Stomach (tissue), 9 donors: ENCODE measurements around the gene HNRNPF. TPM values are rescaled to one million over a fixed set of nuclear protein-coding genes. Genes with fewer than 3 reads are reported as not detected.
A peak's percentile ranks its signal among the peaks of the same experiment; 100 is the strongest.

Experiments used
- DNase-seq, 2 donors: peaks; one replicate each; pipeline versions ENCODE4 v3.0.0 to v3.0.0-alpha.2; 2013 to 2019
- H3K27ac ChIP-seq, 5 donors: fragments of 200-600 bp in 4 of 5; sonication (generic) in 4 of 5; one replicate each; pipeline ENCODE4 v1.5.1; 2013 to 2019; ENCODE audit warnings: mild to moderate bottlenecking in 1 of 5, moderate library complexity in 1 of 5
- H3K27me3 ChIP-seq, 3 donors: fragments of 200-600 bp; sonication (generic); one replicate each; pipeline ENCODE4 v1.5.1; 2017 to 2019; ENCODE audit warnings: mixed run types in 1 of 3
- H3K36me3 ChIP-seq, 4 donors: fragments of 200-600 bp; sonication (generic); 1 replicate in 3 of 4; 2 replicates in 1 of 4; pipeline ENCODE4 v1.5.1; 2016 to 2019
- H3K4me1 ChIP-seq, 4 donors: fragments of 200-600 bp; sonication (generic); one replicate each; pipeline ENCODE4 v1.5.1; 2016 to 2019
- H3K4me3 ChIP-seq, 4 donors: fragments of 200-600 bp; sonication (generic) in 3 of 4; one replicate each; pipeline ENCODE4 v1.5.1; 2016 to 2019; ENCODE audit warnings: mild to moderate bottlenecking in 1 of 4
- H3K9me3 ChIP-seq, 4 donors: fragments of 200-600 bp; sonication (generic); one replicate each; pipeline ENCODE4 v1.5.1; 2016 to 2019
- EP300 ChIP-seq: sonication (generic); formaldehyde crosslinking; IDR thresholded peaks from one replicate; pipeline ENCODE4 v1.6.1; 2017; ENCODE audit warnings: antibody characterized with exemption
- POLR2A ChIP-seq, 4 donors: fragments of 450-650 bp; IDR thresholded peaks; one replicate each; pipeline ENCODE4 v1.6.1; 2016; ENCODE audit warnings: antibody characterized with exemption in 4 of 4, control low read depth in 2 of 4, mild to moderate bottlenecking in 1 of 4, moderate library complexity in 1 of 4
- POLR2AphosphoS5 ChIP-seq, 3 donors: sonication (generic); formaldehyde crosslinking; IDR thresholded peaks; one replicate each; pipeline ENCODE4 v1.6.1; 2016; ENCODE audit warnings: antibody characterized with exemption in 3 of 3
- WGBS, 5 donors: extraction: QIAGEN DNeasy Blood & Tissue Kit in 3 of 5; methylation state at CpG; one replicate each; pipeline versions ENCODE4 v1.1.5 to v1.1.7; 2013 to 2018; 5-methylcytosine and 5-hydroxymethylcytosine counted together
- intact Hi-C: fragments of 100-400 bp; cut with DNase I; formaldehyde crosslinking; loops from one replicate; pipeline ENCODE4 v1.15.1; 2023; ENCODE audit warnings: low total_unique reads
- polyA plus RNA-seq, 3 donors: library from polyadenylated mRNA; stranded (reverse); fragments of 200-250 nt; gene quantifications; one replicate each; pipeline ENCODE4 v1.2.3, GENCODE V29; 2013
- total RNA-seq, 5 donors: library from RNA; depleted of rRNA; stranded (reverse); fragments of >200 nt; gene quantifications; one replicate each; pipeline versions ENCODE4 v1.1.0 to v1.2.3, GENCODE V29; 2014 to 2016
- TF ChIP-seq, protein P1 (sequence below), 7 experiments: fragments of 450-650 bp in 4 of 7; fragments of 200-600 bp in 3 of 7; sonication (generic) in 3 of 7; IDR thresholded peaks; one replicate each; pipeline ENCODE4 v1.5.1; 2016 to 2019; ENCODE audit warnings: antibody characterized with exemption in 7 of 7, control low read depth in 2 of 7, mild to moderate bottlenecking in 1 of 7
- donor health status: healthy with polysubstance abuse.
- donor health status: Bipolar disorder and iron deficiency.
- donor health status: healthy.

HNRNPF gene
- total and polyA plus RNA-seq, 8 donors, result 36.2 to 169 (median 87.3) TPM

DNA sequence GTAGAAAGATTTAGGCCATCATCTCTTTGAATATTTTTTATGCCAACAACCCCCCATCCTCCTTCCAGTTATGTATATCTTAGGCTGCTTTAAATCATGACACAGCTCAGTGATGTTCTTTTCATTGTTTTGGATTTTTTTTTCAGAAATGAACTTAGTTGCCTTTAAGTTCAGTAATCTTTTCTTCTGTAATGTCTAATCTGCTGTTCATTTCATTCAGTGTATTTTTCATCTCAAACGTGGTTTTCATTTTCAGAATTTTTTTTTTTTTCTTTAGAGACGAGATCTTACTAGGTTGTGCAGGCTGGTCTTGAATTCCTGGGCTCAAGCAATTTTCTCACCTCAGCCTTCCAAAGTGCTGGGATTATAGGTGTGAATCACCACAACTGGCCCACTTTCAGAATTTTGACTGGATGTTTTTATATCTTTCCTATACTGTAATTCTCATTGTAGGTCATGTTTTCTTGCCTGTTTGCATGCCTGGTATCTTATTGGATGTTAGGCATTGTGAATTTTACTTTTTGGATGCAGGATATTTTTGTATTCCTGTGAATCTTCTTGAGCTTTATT lies 36.0 kb upstream of the HNRNPF start:
- H3K27me3 ChIP-seq, result no peaks in the 10 kb centered on the region
- no peaks in the 10 kb centered on the region for H3K9me3 ChIP-seq
- H3K27ac ChIP-seq, result no peak overlapping the region
- H3K4me1 ChIP-seq, result no peaks in the 10 kb centered on the region
- no peak for DNase-seq
- no peak overlapping the region for H3K4me3 ChIP-seq
- WGBS, 5 donors, result 76 to 96% (median 89%) methylated on average over 2 of the region's 2 CpGs
- peaks cover 0 to 3% (median 0%) of the 10 kb centered on the region in 4 donors for H3K36me3 ChIP-seq
- TF ChIP-seq POLR2A (IDR thresholded peaks at IDR 0.05), result no peak
- TF ChIP-seq, protein P1, sequence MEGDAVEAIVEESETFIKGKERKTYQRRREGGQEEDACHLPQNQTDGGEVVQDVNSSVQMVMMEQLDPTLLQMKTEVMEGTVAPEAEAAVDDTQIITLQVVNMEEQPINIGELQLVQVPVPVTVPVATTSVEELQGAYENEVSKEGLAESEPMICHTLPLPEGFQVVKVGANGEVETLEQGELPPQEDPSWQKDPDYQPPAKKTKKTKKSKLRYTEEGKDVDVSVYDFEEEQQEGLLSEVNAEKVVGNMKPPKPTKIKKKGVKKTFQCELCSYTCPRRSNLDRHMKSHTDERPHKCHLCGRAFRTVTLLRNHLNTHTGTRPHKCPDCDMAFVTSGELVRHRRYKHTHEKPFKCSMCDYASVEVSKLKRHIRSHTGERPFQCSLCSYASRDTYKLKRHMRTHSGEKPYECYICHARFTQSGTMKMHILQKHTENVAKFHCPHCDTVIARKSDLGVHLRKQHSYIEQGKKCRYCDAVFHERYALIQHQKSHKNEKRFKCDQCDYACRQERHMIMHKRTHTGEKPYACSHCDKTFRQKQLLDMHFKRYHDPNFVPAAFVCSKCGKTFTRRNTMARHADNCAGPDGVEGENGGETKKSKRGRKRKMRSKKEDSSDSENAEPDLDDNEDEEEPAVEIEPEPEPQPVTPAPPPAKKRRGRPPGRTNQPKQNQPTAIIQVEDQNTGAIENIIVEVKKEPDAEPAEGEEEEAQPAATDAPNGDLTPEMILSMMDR (IDR thresholded peaks at IDR 0.05), result no peak
- no peak for TF ChIP-seq POLR2AphosphoS5 (IDR thresholded peaks at IDR 0.05)
- TF ChIP-seq EP300, result no peak
- intact Hi-C loops, result no loop called here

DNA sequence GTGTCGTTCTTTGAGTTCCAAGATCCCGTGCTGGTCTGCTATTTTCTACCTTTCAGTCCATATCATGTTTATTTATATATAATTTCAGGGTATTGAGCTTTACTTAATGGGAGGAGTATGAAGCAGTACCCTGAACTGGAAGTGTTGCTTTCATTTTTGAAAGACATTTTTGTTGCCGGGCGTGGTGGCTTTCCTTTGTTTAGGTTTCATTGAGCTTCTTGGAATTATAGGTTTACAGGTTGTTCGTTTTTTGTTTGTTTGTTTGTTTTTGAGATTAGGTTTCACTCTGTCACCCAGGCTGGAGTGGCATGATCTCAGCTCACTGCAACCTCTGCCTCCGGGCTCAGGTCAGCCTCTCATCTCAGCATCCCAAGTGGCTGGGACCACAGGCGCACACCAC lies 35.3 kb upstream of the HNRNPF start:
- Histone ChIP-seq H3K27me3 (no peaks in the 10 kb centered on the region), H3K27ac (no peak overlapping the region), H3K4me1 (no peaks in the 10 kb centered on the region), H3K9me3 (no peaks in the 10 kb centered on the region), H3K36me3 (peaks cover 0 to 3% (median 0%) of the 10 kb centered on the region in 4 donors), H3K4me3 (no peak overlapping the region)
- TF ChIP-seq POLR2AphosphoS5 (IDR thresholded peaks at IDR 0.05) (no peak), EP300 (no peak), POLR2A (IDR thresholded peaks at IDR 0.05) (no peak)
- TF ChIP-seq, protein P1 (IDR thresholded peaks at IDR 0.05), result no peak
- WGBS, 5 donors, result 71 to 78% (median 76%) methylated on average over 7 of the region's 7 CpGs
- peak in 1 of 2 donors; percentile 27 for DNase-seq
- intact Hi-C loops, result no loop called here

DNA sequence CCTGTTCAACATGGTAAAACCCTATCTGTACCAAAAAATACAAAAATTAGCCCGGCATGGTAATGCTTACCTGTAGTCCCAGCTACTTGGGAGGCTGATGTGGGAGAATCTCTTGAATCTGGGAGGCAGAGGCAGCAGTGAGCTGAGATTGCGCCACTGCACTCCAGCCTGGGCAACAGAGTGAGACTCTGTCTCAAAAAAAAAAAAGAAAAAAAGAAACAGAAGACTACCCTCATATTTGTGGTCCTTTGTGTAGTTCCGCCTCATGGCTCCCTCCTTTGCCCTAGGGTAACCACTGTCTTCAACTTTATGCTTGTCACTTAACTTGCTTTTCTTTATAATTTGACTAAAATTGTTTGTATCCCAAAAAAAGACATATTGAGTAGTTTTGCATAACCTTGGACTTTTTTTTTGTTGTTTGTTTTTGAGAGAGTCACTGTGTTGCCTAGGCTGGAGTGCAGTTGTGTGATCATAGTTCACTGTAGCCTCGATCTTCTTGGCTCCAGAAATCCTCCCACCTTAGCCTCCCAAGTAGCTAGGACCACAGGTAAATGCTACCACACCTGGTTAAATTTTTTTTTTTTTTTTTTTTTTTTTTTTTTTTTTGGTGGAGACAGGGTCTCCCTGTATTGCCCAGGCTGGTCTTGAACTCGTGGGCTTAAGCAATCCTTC lies 31.6 kb upstream of the HNRNPF start:
- H3K27me3 ChIP-seq, result no peaks in the 10 kb centered on the region
- peaks cover under 1 to 12% (median 8%) of the 10 kb centered on the region in 4 donors for H3K4me1 ChIP-seq
- no peak overlapping the region for H3K27ac ChIP-seq
- DNase-seq, result no peak
- H3K4me3 ChIP-seq, result no peak overlapping the region
- intact Hi-C loops, result no loop called here
- WGBS, 5 donors, result 87 to 95% (median 88%) methylated on average over 5 of the region's 5 CpGs
- no peaks in the 10 kb centered on the region for H3K9me3 ChIP-seq
- H3K36me3 ChIP-seq, result peaks cover 0 to 3% (median 0%) of the 10 kb centered on the region in 4 donors
- TF ChIP-seq EP300 (no peak), POLR2AphosphoS5 (IDR thresholded peaks at IDR 0.05) (no peak), POLR2A (IDR thresholded peaks at IDR 0.05) (no peak)
- TF ChIP-seq, protein P1 (IDR thresholded peaks at IDR 0.05), result no peak

GRCh38 chr10:43437141-43437870 lies 28.3 kb upstream of the HNRNPF start:
- Histone ChIP-seq H3K27me3 (no peaks in the 10 kb centered on the region), H3K27ac (peak overlapping the region; percentile 98 to 99 (median 98)), H3K4me3 (peak overlapping the region; percentile 58 to 81 (median 73)), H3K4me1 (peaks cover 4 to 21% (median 17%) of the 10 kb centered on the region in 4 donors), H3K9me3 (no peaks in the 10 kb centered on the region), H3K36me3 (peaks cover 0 to 3% (median 0%) of the 10 kb centered on the region in 4 donors)
- WGBS, 5 donors, result 5 to 8% (median 7%) methylated on average over 16 to 30 of the region's 30 CpGs
- no peak for DNase-seq
- intact Hi-C loops, result no loop called here
- peak in 1 of 3 donors; percentile 54 for TF ChIP-seq POLR2AphosphoS5 (IDR thresholded peaks at IDR 0.05)
- no peak for TF ChIP-seq POLR2A (IDR thresholded peaks at IDR 0.05)
